GM19468 (cell line): Measurements from ENCODE around the gene CCDC63.
A peak's percentile ranks its signal among the peaks of the same experiment; 100 is the strongest.

Source experiments
- ATAC-seq: cut with Tn5 transposase; IDR thresholded peaks from one replicate; pipeline ENCODE4 v1.9.1; 2021; ENCODE audit warnings: mild to moderate bottlenecking, moderate library complexity, moderate number of reproducible peaks; ENCODE audit not compliant: unreplicated experiment; ENCODE audit errors: extremely low read depth

Gene CCDC63

GRCh38 chr12:110874781-110875180, 28.0 kb downstream of the CCDC63 start:
- no peak for ATAC-seq

DNA sequence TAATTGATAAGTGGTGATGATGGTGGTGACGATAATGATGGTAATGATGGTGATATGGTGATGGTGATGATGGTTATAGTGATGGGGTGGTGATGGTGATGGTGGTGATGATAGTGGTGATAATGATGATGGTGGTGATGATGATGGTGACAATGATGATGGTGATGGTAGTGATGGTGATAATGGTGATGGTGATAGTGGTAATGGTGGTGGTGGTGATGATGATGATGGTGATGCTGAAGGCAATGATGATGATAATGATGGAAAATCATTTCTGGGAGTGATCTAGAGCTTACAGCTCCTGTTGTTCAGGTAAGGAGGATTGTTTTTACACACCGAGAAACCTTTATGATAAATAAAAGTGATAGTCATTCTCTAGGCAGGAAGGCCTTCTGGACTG, 33.9 kb downstream of the CCDC63 start:
- no peak for ATAC-seq

DNA sequence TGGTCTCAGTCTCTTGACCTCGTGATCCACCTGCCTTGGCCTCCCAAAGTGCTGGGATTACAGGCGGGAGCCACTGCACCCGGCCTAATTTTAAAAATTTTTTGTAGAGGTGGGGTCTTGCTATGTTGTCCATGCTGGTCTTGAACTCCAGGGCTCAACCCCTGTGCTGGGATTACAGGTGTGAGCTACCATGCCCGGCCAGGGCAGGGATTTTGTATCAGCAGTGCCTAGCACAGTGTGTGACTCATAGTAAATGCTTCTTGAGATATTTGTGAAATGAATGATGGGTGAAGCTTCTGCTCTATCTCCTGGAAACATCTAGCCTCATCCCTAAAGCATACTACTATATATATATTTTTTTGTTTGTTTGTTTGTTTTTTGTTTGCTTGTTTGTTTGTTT, 36.5 kb downstream of the CCDC63 start:
- ATAC-seq = no peak

DNA sequence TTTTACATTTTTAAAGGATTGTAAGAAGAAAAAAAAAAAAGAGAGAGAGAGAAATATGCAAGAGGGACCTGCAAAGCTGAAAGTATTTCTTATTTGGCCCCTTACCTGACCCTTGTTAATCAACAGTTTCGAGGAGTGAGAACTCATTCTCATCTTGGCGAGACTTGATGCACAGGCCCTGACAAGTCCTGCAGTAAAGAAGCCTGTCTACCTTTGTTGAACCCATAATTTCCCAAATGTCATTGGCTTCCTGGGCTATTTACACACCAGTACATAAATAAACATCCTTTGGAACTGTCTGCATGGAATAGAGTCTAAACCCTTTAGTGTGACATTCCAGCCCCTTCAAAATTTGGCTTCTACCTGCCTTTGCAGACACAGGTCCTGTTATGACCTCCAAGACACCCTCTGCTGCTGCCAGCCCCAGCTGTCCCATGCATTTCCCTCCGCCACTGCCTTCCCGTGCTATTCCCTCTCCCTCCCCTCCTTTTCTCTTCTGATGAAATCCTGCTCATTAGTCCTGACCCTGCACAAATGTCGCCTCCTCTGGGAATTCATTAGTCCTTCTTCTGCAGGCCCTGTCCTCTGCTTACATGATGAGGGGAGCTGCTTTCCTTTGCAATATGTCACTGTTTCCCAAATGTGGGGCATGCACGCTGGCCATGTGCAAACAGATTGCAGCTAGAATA, 38.5 kb downstream of the CCDC63 start:
- no peak for ATAC-seq

GRCh38 chr12:110888256-110888991, 41.6 kb downstream of the CCDC63 start:
- ATAC-seq = no peak

- ATAC-seq = no peak
These were observed 42.6 kb downstream of the CCDC63 start for GRCh38 chr12:110889361-110889760.

- ATAC-seq = no peak
These were observed 47.2 kb downstream of the CCDC63 start for GRCh38 chr12:110893956-110894355.

- no peak for ATAC-seq
These were observed 49.8 kb downstream of the CCDC63 start for GRCh38 chr12:110896559-110896958.

GRCh38 chr12:110901401-110901800, 54.6 kb downstream of the CCDC63 start:
- ATAC-seq = no peak

- no peak for ATAC-seq
These were observed 56.7 kb downstream of the CCDC63 start for GRCh38 chr12:110903511-110903910.

DNA sequence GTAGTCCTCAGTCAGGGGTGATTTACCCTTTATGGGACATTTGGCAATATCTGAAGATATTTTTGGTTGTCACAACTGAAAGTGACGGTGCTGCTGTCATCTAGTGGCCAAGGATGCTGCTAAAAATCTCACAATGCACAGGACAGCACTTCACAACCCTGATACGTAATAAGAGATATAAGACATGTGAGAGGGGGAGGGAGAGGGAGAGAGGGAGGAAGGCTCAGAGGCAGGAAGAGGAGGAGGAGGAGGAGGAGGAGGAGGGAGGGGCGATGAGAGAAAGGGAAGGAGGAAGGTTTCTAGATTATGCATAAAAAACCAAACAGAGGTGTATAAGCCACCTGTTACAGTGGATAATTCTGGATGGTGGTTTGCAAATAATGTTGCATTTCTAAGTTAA, 59.3 kb downstream of the CCDC63 start:
- no peak for ATAC-seq

GRCh38 chr12:110906516-110906915, 59.7 kb downstream of the CCDC63 start:
- no peak for ATAC-seq

DNA sequence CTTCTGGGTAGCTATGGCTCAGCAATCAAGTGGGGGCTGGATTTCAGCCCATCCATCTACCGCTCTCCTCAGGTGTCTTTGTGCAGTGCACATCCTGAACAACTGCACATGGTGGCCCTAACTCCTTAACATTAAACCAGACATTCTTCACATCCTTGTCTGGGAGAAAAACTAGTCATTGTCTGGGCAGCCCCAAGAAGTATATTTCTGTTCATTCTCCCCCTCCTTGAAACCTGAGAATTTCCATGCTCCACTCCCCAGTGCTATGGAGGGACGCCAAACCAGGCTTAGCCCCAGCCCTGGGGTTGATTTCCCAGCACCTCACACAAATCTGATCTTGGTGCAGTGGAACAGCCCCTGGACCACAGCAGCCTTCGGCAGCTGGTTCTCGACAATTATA, 60.2 kb downstream of the CCDC63 start:
- ATAC-seq = no peak

- ATAC-seq = no peak
These were observed 60.8 kb downstream of the CCDC63 start for GRCh38 chr12:110907583-110907982.

- ATAC-seq = no peak
These were observed 61.8 kb downstream of the CCDC63 start for GRCh38 chr12:110908377-110909152.

DNA sequence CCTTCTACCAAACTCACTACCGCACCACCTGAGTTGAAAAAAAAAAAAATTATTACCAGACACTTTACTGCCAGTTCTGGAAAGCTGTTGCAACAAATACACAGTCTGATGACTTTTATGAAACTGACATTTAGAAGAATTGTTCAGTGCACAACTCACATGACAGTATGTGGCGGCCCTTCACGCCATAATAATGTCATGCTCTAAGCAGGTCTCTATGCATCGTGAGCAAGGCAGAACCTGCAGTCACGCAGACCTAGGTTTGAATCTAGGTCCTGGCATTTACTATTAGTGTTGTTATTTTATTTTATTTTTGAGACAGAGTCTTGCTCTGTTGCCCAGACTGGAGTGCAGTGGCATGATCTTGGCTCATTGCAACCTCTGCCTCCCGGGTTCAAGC, 65.5 kb downstream of the CCDC63 start:
- ATAC-seq = no peak

GRCh38 chr12:110913119-110914056, 66.6 kb downstream of the CCDC63 start:
- ATAC-seq = peak; percentile 99

- no peak for ATAC-seq
These were observed 69.6 kb downstream of the CCDC63 start for GRCh38 chr12:110916295-110916875.

GRCh38 chr12:110917467-110917866, 70.7 kb downstream of the CCDC63 start:
- ATAC-seq = no peak

DNA sequence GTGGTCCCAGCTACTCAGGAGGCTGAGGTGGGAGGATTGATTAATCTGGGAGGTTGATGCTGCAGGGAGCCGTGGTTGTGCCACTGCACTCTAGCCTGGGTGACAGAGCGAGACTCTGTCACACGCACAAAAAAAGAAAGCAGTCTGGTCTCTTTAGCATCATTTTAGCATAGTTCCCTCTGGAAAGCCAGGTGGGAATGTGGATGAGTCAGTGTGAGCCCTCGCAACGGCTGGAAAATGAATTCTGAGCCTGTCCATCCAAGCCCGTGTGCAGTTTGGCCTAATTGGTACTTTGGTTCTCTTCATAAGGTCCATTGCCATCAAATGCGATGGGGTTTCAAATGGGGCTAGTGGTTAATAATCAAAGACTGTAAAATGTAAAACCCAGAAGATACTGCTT, 71.2 kb downstream of the CCDC63 start:
- no peak for ATAC-seq
